AG04450 (cell line): ENCODE measurements around the gene BDH2. TPM values are rescaled to one million over a fixed set of nuclear protein-coding genes. Genes with fewer than 3 reads are reported as not detected.

Experiments used
- CTCF ChIA-PET: fragments of 300-600, 350-600 bp; formaldehyde crosslinking; extraction: SDS; loops from one replicate; lab custom pipeline; 2022; ENCODE audit warnings: antibody characterized with exemption, inconsistent platforms; lab: Charles Lee
- POLR2A ChIA-PET: fragments of 350-600 bp; formaldehyde crosslinking; extraction: SDS; loops from one replicate; lab custom pipeline; 2021; ENCODE audit warnings: antibody characterized with exemption, inconsistent platforms; lab: Yijun Ruan, JAX
- DNase-seq: peaks from one replicate; pipeline ENCODE4 v3.0.0-alpha.2; 2011; ENCODE audit warnings: low read depth, low spot score
- H3K27ac ChIP-seq: one replicate; pipeline ENCODE4 v1.5.1; 2012; ENCODE audit warnings: low read depth, low read length, control low read depth
- H3K27me3 ChIP-seq: one replicate; pipeline ENCODE4 v1.6.0; 2012; ENCODE audit warnings: low read length; ENCODE audit not compliant: control insufficient read depth, insufficient read depth
- H3K4me3 ChIP-seq: 2 replicates; pipeline ENCODE4 v1.5.1; 2011; ENCODE audit warnings: mild to moderate bottlenecking, low read depth, low read length, control low read depth
- H3K9me3 ChIP-seq: 2 replicates; pipeline ENCODE4 v1.5.1; 2012; ENCODE audit warnings: low read length; ENCODE audit not compliant: control insufficient read depth, insufficient read depth
- CTCF ChIP-seq: IDR thresholded peaks from 2 replicates; pipeline ENCODE4 v1.5.1; 2011; ENCODE audit warnings: low read depth, low read length, control low read depth, inconsistent platforms
- polyA plus RNA-seq: library from polyadenylated mRNA; depleted of rRNA; stranded (reverse); fragments of >200 nt; gene quantifications from 2 replicates; pipeline ENCODE4 v1.2.3, GENCODE V29; 2011

Gene BDH2
- polyA plus RNA-seq, 1 experiment, result 109 TPM

DNA sequence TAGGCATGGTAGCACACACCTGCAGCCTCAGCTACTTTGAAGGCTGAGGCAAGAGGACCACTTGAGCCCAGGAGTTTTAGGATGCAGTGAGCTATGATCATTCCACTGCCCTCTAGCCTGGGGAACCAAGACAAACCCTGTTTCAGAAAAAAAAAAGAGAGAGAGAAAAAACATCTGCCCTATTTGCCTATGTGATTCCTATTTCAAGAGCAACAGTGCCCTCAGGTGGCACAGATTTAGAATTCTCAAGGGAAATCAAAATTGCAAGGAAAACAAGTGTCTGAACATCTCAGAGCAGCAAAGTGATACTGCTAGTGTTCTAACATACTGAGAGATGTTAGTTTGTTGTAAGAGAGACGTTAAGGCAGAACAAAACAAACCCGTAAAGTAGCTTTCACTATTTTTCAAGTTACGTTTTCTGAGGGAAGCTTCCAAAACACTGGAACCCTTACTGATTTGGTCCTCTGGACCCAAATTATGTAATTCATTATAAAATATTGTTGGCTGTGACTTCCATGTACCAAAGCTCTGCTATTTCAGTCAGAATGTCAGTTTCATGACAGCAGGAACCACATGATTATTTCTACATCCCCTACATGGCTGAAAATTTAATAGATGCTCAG lies 7.9 kb downstream of the BDH2 start:
- no peaks in the 10 kb centered on the region for H3K27me3 ChIP-seq
- H3K27ac ChIP-seq, result no peak overlapping the region
- DNase-seq, result peak; percentile 32
- ChIA-PET CTCF (interaction anchor here (0.6 to 6.5 kb wide), 45 partner anchors 9 to 663 kb away, joined by 3 to 72 read pairs (median 5); partner anchors contain the start of genes BDH2, CISD2, SLC9B1 and SLC9B2), POLR2A (interaction anchor here (0.6 kb wide), 1 partner anchor 15 kb away, joined by 4 read pairs; the partner anchor contains the start of gene SLC9B2)
- no peaks in the 10 kb centered on the region for H3K9me3 ChIP-seq
- H3K4me3 ChIP-seq, result no peak overlapping the region
- TF ChIP-seq CTCF, result peak; percentile 73

DNA sequence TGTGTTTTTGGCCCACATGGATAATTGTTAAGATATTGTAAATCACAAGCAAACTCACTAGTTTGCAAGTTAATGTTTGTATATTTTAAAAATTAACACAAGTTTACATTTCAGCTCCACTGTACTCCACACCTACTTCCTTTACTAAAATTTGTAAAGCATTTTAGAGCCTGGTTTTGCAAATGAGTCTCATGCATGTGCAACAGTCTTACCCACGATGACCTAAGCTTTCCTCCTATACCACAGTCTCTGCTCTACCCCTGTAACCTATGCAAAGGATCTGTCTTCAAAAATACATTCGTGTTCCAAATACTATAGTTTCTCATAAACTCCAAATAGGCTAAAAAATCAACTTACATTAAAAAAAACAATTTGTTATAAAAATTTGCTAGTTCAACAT lies 10.2 kb downstream of the BDH2 start:
- no peak for DNase-seq
- ChIA-PET POLR2A (no interaction called here), CTCF (interaction anchor here (0.8 to 6.5 kb wide), 7 partner anchors 11 to 659 kb away, joined by 3 to 72 read pairs (median 3); partner anchors contain the start of gene SLC9B2)
- H3K27me3 ChIP-seq, result no peaks in the 10 kb centered on the region
- no peak overlapping the region for H3K4me3 ChIP-seq
- no peaks in the 10 kb centered on the region for H3K9me3 ChIP-seq
- no peak for TF ChIP-seq CTCF
- H3K27ac ChIP-seq, result no peak overlapping the region

DNA sequence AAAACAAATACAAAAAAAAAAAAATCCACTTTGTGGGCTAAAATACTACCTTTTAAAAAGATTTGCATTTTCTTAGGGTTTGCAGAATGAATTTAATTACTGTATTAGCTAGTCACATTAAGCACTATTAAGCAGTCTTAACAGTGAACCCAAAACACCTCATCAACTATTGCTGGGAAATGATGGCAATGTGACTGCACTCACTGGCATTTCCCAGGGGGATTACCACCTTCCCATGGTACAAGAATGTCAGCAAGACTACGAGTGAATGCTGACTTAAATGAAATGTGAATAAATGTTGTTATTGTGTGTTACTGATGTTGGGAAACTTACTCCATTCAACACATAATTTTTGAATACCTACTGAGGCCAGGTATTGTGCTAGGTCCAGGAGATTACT lies 13.1 kb downstream of the BDH2 start:
- no peak overlapping the region for H3K27ac ChIP-seq
- ChIA-PET CTCF (interaction anchor here (0.7 kb wide), 1 partner anchor 1741 kb away, joined by 3 read pairs; no protein-coding TSS in a partner anchor), POLR2A (no interaction called here)
- no peaks in the 10 kb centered on the region for H3K27me3 ChIP-seq
- no peaks in the 10 kb centered on the region for H3K9me3 ChIP-seq
- DNase-seq, result no peak
- no peak overlapping the region for H3K4me3 ChIP-seq
- no peak for TF ChIP-seq CTCF

GRCh38 chr4:103085555-103086196 lies 14.0 kb downstream of the BDH2 start:
- Histone ChIP-seq H3K9me3 (no peaks in the 10 kb centered on the region), H3K4me3 (no peak overlapping the region), H3K27me3 (no peaks in the 10 kb centered on the region), H3K27ac (no peak overlapping the region)
- no peak for TF ChIP-seq CTCF
- no peak for DNase-seq
- ChIA-PET CTCF (interaction anchor here (0.7 kb wide), 1 partner anchor 1741 kb away, joined by 3 read pairs; no protein-coding TSS in a partner anchor), POLR2A (no interaction called here)

GRCh38 chr4:103079621-103080020 lies 20.0 kb downstream of the BDH2 start:
- Histone ChIP-seq H3K9me3 (no peaks in the 10 kb centered on the region), H3K27ac (no peak overlapping the region), H3K4me3 (no peak overlapping the region), H3K27me3 (no peaks in the 10 kb centered on the region)
- DNase-seq, result no peak
- ChIA-PET POLR2A (no interaction called here), CTCF (interaction anchor here (0.8 to 9.6 kb wide), 3 partner anchors 12 to 459 kb away, joined by 3 to 72 read pairs (median 30); partner anchors contain the start of gene BDH2)
- no peak for TF ChIP-seq CTCF
